ENCODE results near the gene OAT.

The OAT gene

GRCh38 chr10:124418726-124419501 lies at the start of gene OAT:
OAT (minus strand) TSS chr10:124418923; CDS start chr10:124412171, 6,752 bp downstream.
- DNase-seq (ENCODE audit: low read depth in 2 of 2), result peak; percentile 91 to 94

GRCh38 chr10:124467165-124467564 lies 48.4 kb upstream of the OAT start:
- no peak for DNase-seq (ENCODE audit: low read depth in 2 of 2)

GRCh38 chr10:124465777-124466488 lies 47.2 kb upstream of the OAT start:
- DNase-seq (ENCODE audit: low read depth in 2 of 2), result no peak

- DNase-seq (ENCODE audit: low read depth in 2 of 2), result no peak
These were observed 46.5 kb upstream of the OAT start for GRCh38 chr10:124465003-124465776.

- no peak for DNase-seq (ENCODE audit: low read depth in 2 of 2)
These were observed 45.6 kb upstream of the OAT start for GRCh38 chr10:124464028-124464965.

GRCh38 chr10:124462348-124462695 lies 43.6 kb upstream of the OAT start:
- DNase-seq (ENCODE audit: low read depth in 2 of 2), result no peak

GRCh38 chr10:124461642-124462347 lies 43.1 kb upstream of the OAT start, which contains the start of gene LHPP:
LHPP (plus strand) TSS chr10:124461823; CDS start chr10:124461863, 40 bp downstream.
- peak; percentile 62 to 71 for DNase-seq (ENCODE audit: low read depth in 2 of 2)

- no peak for DNase-seq (ENCODE audit: low read depth in 2 of 2)
These were observed 41.4 kb upstream of the OAT start for GRCh38 chr10:124460144-124460543.

- no peak for DNase-seq (ENCODE audit: low read depth in 2 of 2)
These were observed 40.7 kb upstream of the OAT start for GRCh38 chr10:124459395-124459794.

- no peak for DNase-seq (ENCODE audit: low read depth in 2 of 2)
These were observed 40.2 kb upstream of the OAT start for GRCh38 chr10:124458889-124459288.

- DNase-seq (ENCODE audit: low read depth in 2 of 2), result no peak
These were observed 39.8 kb upstream of the OAT start for GRCh38 chr10:124458473-124458872.

- no peak for DNase-seq (ENCODE audit: low read depth in 2 of 2)
These were observed 36.7 kb upstream of the OAT start for GRCh38 chr10:124455441-124455840.

GRCh38 chr10:124453960-124454610 lies 35.4 kb upstream of the OAT start:
- no peak for DNase-seq (ENCODE audit: low read depth in 2 of 2)

GRCh38 chr10:124451276-124451675 lies 32.6 kb upstream of the OAT start:
- no peak for DNase-seq (ENCODE audit: low read depth in 2 of 2)

- no peak for DNase-seq (ENCODE audit: low read depth in 2 of 2)
These were observed 32.0 kb upstream of the OAT start for GRCh38 chr10:124450783-124451057.

GRCh38 chr10:124450012-124450782 lies 31.5 kb upstream of the OAT start, which contains the start of gene NKX1-2:
NKX1-2 (minus strand) TSS chr10:124450035; CDS start chr10:124449943, 92 bp downstream.
- DNase-seq (ENCODE audit: low read depth in 2 of 2), result no peak

GRCh38 chr10:124449170-124450011 lies 30.7 kb upstream of the OAT start:
- DNase-seq (ENCODE audit: low read depth in 2 of 2), result no peak

- DNase-seq (ENCODE audit: low read depth in 2 of 2), result no peak
These were observed 30.0 kb upstream of the OAT start for GRCh38 chr10:124448696-124449169.
